ENCODE results near the gene GADL1.

The GADL1 gene

GRCh38 chr3:30708472-30708871 is 186.0 kb downstream of the GADL1 start:
- DNase-seq (ENCODE audit: low read depth, low spot score), result no peak
- no peak overlapping the region for H3K4me3 ChIP-seq (ENCODE audit: low read length)

- DNase-seq (ENCODE audit: low read depth, low spot score), result no peak
- H3K4me3 ChIP-seq (ENCODE audit: low read length), result no peak overlapping the region
Measured at GRCh38 chr3:30707825-30708224, 186.6 kb downstream of the GADL1 start.

GRCh38 chr3:30704931-30705890 is 189.2 kb downstream of the GADL1 start:
- DNase-seq (ENCODE audit: low read depth, low spot score), result no peak
- no peak overlapping the region for H3K4me3 ChIP-seq (ENCODE audit: low read length)

- no peak for DNase-seq (ENCODE audit: low read depth, low spot score)
- no peak overlapping the region for H3K4me3 ChIP-seq (ENCODE audit: low read length)
Measured at GRCh38 chr3:30702828-30703397, 191.5 kb downstream of the GADL1 start.

GRCh38 chr3:30702038-30702827 is 192.2 kb downstream of the GADL1 start:
- DNase-seq (ENCODE audit: low read depth, low spot score), result no peak
- no peak overlapping the region for H3K4me3 ChIP-seq (ENCODE audit: low read length)

GRCh38 chr3:30700702-30701321 is 193.6 kb downstream of the GADL1 start:
- DNase-seq (ENCODE audit: low read depth, low spot score), result no peak
- H3K4me3 ChIP-seq (ENCODE audit: low read length), result no peak overlapping the region

GRCh38 chr3:30699927-30700326 is 194.5 kb downstream of the GADL1 start:
- DNase-seq (ENCODE audit: low read depth, low spot score), result no peak
- H3K4me3 ChIP-seq (ENCODE audit: low read length), result no peak overlapping the region

GRCh38 chr3:30698549-30698948 is 195.9 kb downstream of the GADL1 start:
- H3K4me3 ChIP-seq (ENCODE audit: low read length), result no peak overlapping the region

GRCh38 chr3:30696896-30697295 is 197.6 kb downstream of the GADL1 start:
- no peak for DNase-seq (ENCODE audit: low read depth, low spot score)
- no peak overlapping the region for H3K4me3 ChIP-seq (ENCODE audit: low read length)

More at GRCh38 chr3:30698549-30698948, 195.9 kb downstream of the GADL1 start:
- no peak for DNase-seq (ENCODE audit: low read depth, low spot score)

- H3K4me3 ChIP-seq (ENCODE audit: low read length), result no peak overlapping the region
- no peak for DNase-seq (ENCODE audit: low read depth, low spot score)
Measured at GRCh38 chr3:30696403-30696819, 198.1 kb downstream of the GADL1 start.

GRCh38 chr3:30695302-30696061 is 199.0 kb downstream of the GADL1 start:
- H3K4me3 ChIP-seq (ENCODE audit: low read length), result no peak overlapping the region
- no peak for DNase-seq (ENCODE audit: low read depth, low spot score)

- no peak overlapping the region for H3K4me3 ChIP-seq (ENCODE audit: low read length)
- no peak for DNase-seq (ENCODE audit: low read depth, low spot score)
Measured at GRCh38 chr3:30694668-30695067, 199.8 kb downstream of the GADL1 start.

GRCh38 chr3:30694148-30694547 is 200.3 kb downstream of the GADL1 start:
- no peak for DNase-seq (ENCODE audit: low read depth, low spot score)
- H3K4me3 ChIP-seq (ENCODE audit: low read length), result no peak overlapping the region

GRCh38 chr3:30693470-30694120 is 200.9 kb downstream of the GADL1 start:
- DNase-seq (ENCODE audit: low read depth, low spot score), result peak; percentile 82
- H3K4me3 ChIP-seq (ENCODE audit: low read length), result no peak overlapping the region

- DNase-seq (ENCODE audit: low read depth, low spot score), result no peak
- H3K4me3 ChIP-seq (ENCODE audit: low read length), result no peak overlapping the region
Measured at GRCh38 chr3:30692498-30693130, 201.8 kb downstream of the GADL1 start.

- no peak overlapping the region for H3K4me3 ChIP-seq (ENCODE audit: low read length)
Measured at GRCh38 chr3:30691944-30692343, 202.5 kb downstream of the GADL1 start.

GRCh38 chr3:30691249-30691880 is 203.1 kb downstream of the GADL1 start:
- no peak for DNase-seq (ENCODE audit: low read depth, low spot score)
- H3K4me3 ChIP-seq (ENCODE audit: low read length), result no peak overlapping the region

More at GRCh38 chr3:30691944-30692343, 202.5 kb downstream of the GADL1 start:
- DNase-seq (ENCODE audit: low read depth, low spot score), result no peak
